ENCODE results near the gene CETN3. TPM values are rescaled to one million over a fixed set of nuclear protein-coding genes. Genes with fewer than 3 reads are reported as not detected.
A peak's percentile ranks its signal among the peaks of the same experiment; 100 is the strongest.

Gene CETN3
- total RNA-seq (2022) (38.5 and 42.7 TPM in 2 replicates), Bru-seq, nascent RNA (percentile 77 among the genes with signal in this experiment), BruChase-seq, experiment 1, labeled RNA remaining after a 2-hour chase (percentile 74 among the genes with signal in this experiment), BruChase-seq, experiment 2, labeled RNA remaining after a 6-hour chase (percentile 73 among the genes with signal in this experiment)
- long read RNA-seq, transcript CETN3-201 (5 exons, 2,432 nt): major isoform, 50 of 62 reads
- long read RNA-seq, partial matches to known transcripts: 2 of 62 reads
- long read RNA-seq, other reads (novel, unspliced or antisense): 2 of 62 reads

DNA sequence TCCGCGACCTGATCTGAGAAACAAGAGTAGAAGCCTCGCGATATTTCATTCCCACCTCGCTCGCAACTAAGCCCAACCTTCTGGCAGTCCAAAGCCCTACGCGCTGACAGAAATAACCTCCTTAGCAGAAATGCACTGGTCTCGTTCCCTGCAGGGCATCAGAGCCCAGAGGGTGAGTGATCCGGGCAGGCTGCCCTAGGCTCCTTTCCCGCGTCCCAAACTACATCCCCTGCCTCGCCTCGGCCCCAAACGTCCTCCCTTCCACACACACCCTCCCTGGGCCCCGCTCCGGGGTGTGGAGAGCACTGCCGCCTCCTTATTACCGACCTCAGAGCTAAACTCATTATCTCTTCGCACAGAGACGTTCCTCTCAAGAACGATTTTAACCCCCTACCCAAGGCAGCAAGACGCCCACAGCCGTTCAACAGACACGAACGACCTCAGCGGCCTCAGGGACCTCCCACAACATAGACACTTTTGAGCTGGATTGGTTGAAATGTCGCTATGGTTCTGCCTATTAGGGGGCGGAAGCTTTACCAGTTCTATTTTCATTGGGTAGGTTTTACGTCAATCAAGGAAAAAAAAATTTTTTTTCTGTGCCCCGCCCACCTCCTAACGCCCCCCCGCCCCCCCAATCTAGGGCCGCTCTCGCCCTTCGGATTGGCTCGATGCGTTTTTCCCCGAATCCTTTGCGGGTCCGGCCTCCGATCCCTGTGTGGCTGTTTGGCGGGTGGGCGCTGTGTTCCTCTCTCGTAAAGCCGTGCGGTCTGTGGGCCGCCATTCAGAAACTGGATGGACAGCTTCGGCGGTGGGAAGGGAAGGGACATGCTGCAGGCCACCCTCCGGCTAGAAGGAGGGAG is at the start of gene CETN3:
Gene CETN3, minus strand, starts transcription at position 439 of the 860 bp plus-strand sequence. Its CDS starts 95 bp downstream, at position 344.
- Histone ChIP-seq H3K4me3 (ENCODE audit: low read depth, low read length) (peak within 1 kb of the TSS; percentile 82), H3K36me3 (ENCODE audit: control insufficient read depth, insufficient read depth, low read length) (no peaks in the 10 kb centered on the region), H3K9me3 (no peaks in the 10 kb centered on the region), H3K4me1 (peaks cover 9% of the 10 kb centered on the region; the same call in 1 of the 2 replicates), H3K27me3 (replicated peaks; ENCODE audit: control insufficient read depth, insufficient read depth, low read length) (no peaks in the 10 kb centered on the region)
- no peaks in the 10 kb centered on the region for H3K27me3 Mint-ChIP-seq (ENCODE audit: insufficient read depth, unreplicated experiment)
- no peaks in the 10 kb centered on the region for H3K9me3 Mint-ChIP-seq (ENCODE audit: unreplicated experiment)
- H3K36me3 Mint-ChIP-seq (ENCODE audit: insufficient read depth, unreplicated experiment): peaks cover 12% of the 10 kb centered on the region
- ChIA-PET CTCF (interaction anchor here (0.5 to 1.6 kb wide), 6 partner anchors 12 to 917 kb away, joined by 3 to 7 read pairs (median 3); partner anchors contain the start of gene LYSMD3), POLR2A (interaction anchor here (0.5 to 2.2 kb wide), 9 partner anchors 12 to 1467 kb away, joined by 3 to 11 read pairs (median 5); partner anchors contain the start of genes MBLAC2 and POLR3G)
- TF ChIP-seq, protein P1, sequence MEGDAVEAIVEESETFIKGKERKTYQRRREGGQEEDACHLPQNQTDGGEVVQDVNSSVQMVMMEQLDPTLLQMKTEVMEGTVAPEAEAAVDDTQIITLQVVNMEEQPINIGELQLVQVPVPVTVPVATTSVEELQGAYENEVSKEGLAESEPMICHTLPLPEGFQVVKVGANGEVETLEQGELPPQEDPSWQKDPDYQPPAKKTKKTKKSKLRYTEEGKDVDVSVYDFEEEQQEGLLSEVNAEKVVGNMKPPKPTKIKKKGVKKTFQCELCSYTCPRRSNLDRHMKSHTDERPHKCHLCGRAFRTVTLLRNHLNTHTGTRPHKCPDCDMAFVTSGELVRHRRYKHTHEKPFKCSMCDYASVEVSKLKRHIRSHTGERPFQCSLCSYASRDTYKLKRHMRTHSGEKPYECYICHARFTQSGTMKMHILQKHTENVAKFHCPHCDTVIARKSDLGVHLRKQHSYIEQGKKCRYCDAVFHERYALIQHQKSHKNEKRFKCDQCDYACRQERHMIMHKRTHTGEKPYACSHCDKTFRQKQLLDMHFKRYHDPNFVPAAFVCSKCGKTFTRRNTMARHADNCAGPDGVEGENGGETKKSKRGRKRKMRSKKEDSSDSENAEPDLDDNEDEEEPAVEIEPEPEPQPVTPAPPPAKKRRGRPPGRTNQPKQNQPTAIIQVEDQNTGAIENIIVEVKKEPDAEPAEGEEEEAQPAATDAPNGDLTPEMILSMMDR (IDR thresholded peaks at IDR 0.05; ENCODE audit: insufficient read depth in 1 of 2, low read depth in 1 of 2, low read length in 1 of 2, severe bottlenecking in 1 of 2, unreplicated experiment in 1 of 2): peak in 1 of 2 experiments; percentile 22
- no TSS peak for BruUV-seq (replicated peaks)
- H3K27ac Mint-ChIP-seq (ENCODE audit: unreplicated experiment): no peak within 1 kb of the TSS
- no peak within 1 kb of the TSS for H3K4me3 Mint-ChIP-seq (ENCODE audit: unreplicated experiment)
- DNase-seq: peak; percentile 96 to 97
- H3K4me1 Mint-ChIP-seq (ENCODE audit: low read depth, unreplicated experiment): peaks cover 14% of the 10 kb centered on the region
- intact Hi-C loops (cut with micrococcal nuclease; ENCODE audit: unreplicated experiment): loop anchor here (1.0 kb wide), 2 partner anchors 12 to 120 kb away; partner anchors contain the start of gene LYSMD3

DNA sequence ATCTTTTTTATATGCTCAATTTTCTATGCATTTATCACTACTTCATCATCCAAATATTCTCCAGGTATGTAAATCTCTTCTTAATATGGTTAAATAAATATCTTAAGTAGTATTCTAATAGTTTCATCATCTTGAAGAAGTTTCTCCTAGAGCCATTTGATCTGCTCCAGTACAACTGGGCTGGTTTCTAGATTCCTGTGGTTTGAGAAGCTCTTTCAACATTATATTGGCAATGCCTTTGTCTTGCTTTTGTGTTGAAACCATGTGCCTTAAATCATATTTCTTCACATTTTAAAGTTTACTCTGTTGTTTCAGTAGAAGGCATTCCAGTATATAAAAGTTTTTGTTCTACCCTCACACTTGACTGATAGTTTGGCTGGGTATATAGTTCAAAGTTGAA is 37.4 kb upstream of the CETN3 start:
- CTCF ChIA-PET: no interaction called here
- H3K27me3 Mint-ChIP-seq (ENCODE audit: insufficient read depth, unreplicated experiment): no peaks in the 10 kb centered on the region
- H3K36me3 ChIP-seq (ENCODE audit: control insufficient read depth, insufficient read depth, low read length): no peaks in the 10 kb centered on the region
- H3K9me3 ChIP-seq: no peaks in the 10 kb centered on the region
- H3K4me1 ChIP-seq: no peaks in the 10 kb centered on the region
- intact Hi-C loops (cut with micrococcal nuclease; ENCODE audit: unreplicated experiment): no loop called here
- TF ChIP-seq, protein P1 (IDR thresholded peaks at IDR 0.05; ENCODE audit: insufficient read depth in 1 of 2, low read depth in 1 of 2, low read length in 1 of 2, severe bottlenecking in 1 of 2, unreplicated experiment in 1 of 2): no peak
- H3K4me3 ChIP-seq (ENCODE audit: low read depth, low read length): no peak overlapping the region
- H3K27me3 ChIP-seq (replicated peaks; ENCODE audit: control insufficient read depth, insufficient read depth, low read length): no peaks in the 10 kb centered on the region
- H3K4me1 Mint-ChIP-seq (ENCODE audit: low read depth, unreplicated experiment): no peaks in the 10 kb centered on the region
- no peak overlapping the region for H3K27ac Mint-ChIP-seq (ENCODE audit: unreplicated experiment)
- POLR2A ChIA-PET: no interaction called here
- BruUV-seq (replicated peaks): no TSS peak
- peaks cover 13% of the 10 kb centered on the region for H3K9me3 Mint-ChIP-seq (ENCODE audit: unreplicated experiment)
- no peak for DNase-seq
- no peak overlapping the region for H3K4me3 Mint-ChIP-seq (ENCODE audit: unreplicated experiment)
- H3K36me3 Mint-ChIP-seq (ENCODE audit: insufficient read depth, unreplicated experiment): no peaks in the 10 kb centered on the region

DNA sequence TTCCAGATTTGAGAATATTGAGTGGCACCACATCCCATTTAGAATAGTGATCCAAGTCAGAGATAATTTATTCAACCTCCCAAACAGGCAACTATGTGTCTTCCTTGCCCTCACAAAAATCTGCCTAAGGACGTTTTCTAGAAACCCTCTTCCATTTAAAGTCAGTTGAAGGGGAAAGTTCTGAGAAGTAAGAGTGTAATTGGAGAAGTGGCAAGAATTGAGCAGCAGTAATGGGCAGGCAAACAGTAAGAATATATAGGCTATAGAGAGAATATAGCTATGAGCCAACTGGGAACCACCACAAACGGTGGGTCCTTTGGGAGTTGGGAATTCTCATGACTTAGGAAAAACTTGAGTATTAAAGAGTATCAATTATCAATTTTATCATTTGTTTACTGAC is 31.1 kb upstream of the CETN3 start:
- H3K9me3 ChIP-seq: no peaks in the 10 kb centered on the region
- H3K4me3 ChIP-seq (ENCODE audit: low read depth, low read length): no peak overlapping the region
- peaks cover 12% of the 10 kb centered on the region for H3K4me1 ChIP-seq
- TF ChIP-seq, protein P1 (IDR thresholded peaks at IDR 0.05; ENCODE audit: insufficient read depth in 1 of 2, low read depth in 1 of 2, low read length in 1 of 2, severe bottlenecking in 1 of 2, unreplicated experiment in 1 of 2): no peak
- H3K36me3 Mint-ChIP-seq (ENCODE audit: insufficient read depth, unreplicated experiment): no peaks in the 10 kb centered on the region
- intact Hi-C loops (cut with micrococcal nuclease; ENCODE audit: unreplicated experiment): loop anchor here (1.0 to 2.0 kb wide), 2 partner anchors 32 to 343 kb away; no protein-coding TSS in a partner anchor
- BruUV-seq (replicated peaks): no TSS peak
- no peaks in the 10 kb centered on the region for H3K9me3 Mint-ChIP-seq (ENCODE audit: unreplicated experiment)
- no peak for DNase-seq
- no peaks in the 10 kb centered on the region for H3K27me3 ChIP-seq (replicated peaks; ENCODE audit: control insufficient read depth, insufficient read depth, low read length)
- CTCF ChIA-PET: interaction anchor here (2.6 kb wide), 1 partner anchor 164 kb away, joined by 15 read pairs; no protein-coding TSS in a partner anchor
- H3K27ac Mint-ChIP-seq (ENCODE audit: unreplicated experiment): peak overlapping the region; percentile 50
- H3K4me1 Mint-ChIP-seq (ENCODE audit: low read depth, unreplicated experiment): peaks cover 6% of the 10 kb centered on the region
- POLR2A ChIA-PET: interaction anchor here (1.0 kb wide), 1 partner anchor 31 kb away, joined by 5 read pairs; the partner anchor contains the start of gene CETN3
- H3K36me3 ChIP-seq (ENCODE audit: control insufficient read depth, insufficient read depth, low read length): no peaks in the 10 kb centered on the region
- peak overlapping the region; percentile 72 for H3K4me3 Mint-ChIP-seq (ENCODE audit: unreplicated experiment)
- peaks cover 3% of the 10 kb centered on the region for H3K27me3 Mint-ChIP-seq (ENCODE audit: insufficient read depth, unreplicated experiment)
